WI38 (cell line): ENCODE data around the gene ACACA.

Experiments
- H3K4me3 ChIP-seq: 2 replicates; pipeline ENCODE4 v1.5.1; 2011; ENCODE audit warnings: low read depth, mild to moderate bottlenecking, control low read depth, low read length
- CTCF ChIP-seq: IDR thresholded peaks from 2 replicates; pipeline ENCODE4 v1.5.1; 2012; ENCODE audit warnings: low read depth, mild to moderate bottlenecking, control low read depth, low read length

Gene ACACA

GRCh38 chr17:37286430-37286829 lies 120.2 kb downstream of the ACACA start:
- H3K4me3 ChIP-seq = no peak overlapping the region
- TF ChIP-seq CTCF = no peak

DNA sequence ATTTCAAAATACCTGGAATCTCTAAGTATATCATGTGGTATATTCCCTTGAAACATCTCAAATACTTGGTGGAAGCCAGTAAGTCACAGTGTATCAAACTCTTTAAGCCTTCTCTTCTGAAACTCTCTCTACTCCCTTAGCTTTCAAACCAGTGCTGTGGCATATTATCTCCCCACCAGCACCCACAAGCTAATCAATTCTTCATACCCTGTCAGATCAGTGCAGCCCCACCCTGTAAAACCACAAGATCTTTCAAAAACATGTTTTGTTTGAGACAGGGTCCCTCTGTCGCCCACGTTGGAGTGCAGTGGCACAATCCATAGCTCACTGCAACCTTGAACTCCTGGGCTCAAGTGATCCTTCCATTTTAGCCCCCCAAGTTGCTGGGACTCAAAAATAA lies 122.4 kb downstream of the ACACA start:
- H3K4me3 ChIP-seq = no peak overlapping the region
- no peak for TF ChIP-seq CTCF

DNA sequence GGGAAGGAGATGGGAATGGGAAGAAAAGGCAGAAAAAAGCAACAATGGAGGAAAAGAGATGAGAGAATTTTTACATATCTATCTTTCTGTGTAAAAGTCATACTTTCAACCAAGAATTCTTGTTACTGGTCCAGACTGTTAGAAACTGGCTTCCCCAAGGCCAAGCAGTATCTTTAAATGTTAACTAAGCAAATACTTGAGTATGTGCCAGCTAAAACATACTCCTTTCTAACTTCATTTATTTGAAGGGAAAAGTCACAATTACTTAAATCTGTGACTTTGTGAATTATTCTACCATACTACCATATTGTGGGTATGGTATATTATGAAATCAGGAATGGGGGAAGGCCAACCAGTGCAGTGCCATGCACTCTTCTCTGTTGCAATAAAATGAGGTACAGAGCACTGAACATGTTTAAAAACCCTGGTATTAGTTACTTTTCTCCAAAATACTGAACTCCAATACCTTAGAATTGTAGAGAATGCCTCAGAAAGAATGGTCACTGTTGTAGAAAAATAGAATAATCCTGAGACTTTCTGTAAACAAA lies 123.1 kb downstream of the ACACA start:
- TF ChIP-seq CTCF = no peak
- H3K4me3 ChIP-seq = no peak overlapping the region

DNA sequence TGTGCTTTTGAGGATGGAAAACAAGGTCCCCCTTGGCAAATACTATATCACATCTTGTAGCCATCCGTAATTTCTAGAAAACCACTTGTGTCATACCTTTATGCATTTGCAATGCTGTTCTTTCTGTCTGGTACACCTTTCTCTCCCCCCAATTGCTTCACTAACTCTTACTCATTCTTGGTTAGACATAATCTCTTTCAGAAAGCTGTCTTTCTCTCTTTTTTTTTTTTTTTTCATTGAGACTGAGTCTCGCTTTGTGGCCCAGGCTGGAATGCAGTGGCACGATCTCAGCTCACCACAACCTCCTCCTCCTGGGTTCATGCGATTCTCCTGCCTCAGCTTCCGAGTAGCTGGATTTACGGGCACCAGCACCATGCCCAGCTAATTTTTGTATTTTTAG lies 125.8 kb downstream of the ACACA start:
- no peak overlapping the region for H3K4me3 ChIP-seq
- no peak for TF ChIP-seq CTCF

DNA sequence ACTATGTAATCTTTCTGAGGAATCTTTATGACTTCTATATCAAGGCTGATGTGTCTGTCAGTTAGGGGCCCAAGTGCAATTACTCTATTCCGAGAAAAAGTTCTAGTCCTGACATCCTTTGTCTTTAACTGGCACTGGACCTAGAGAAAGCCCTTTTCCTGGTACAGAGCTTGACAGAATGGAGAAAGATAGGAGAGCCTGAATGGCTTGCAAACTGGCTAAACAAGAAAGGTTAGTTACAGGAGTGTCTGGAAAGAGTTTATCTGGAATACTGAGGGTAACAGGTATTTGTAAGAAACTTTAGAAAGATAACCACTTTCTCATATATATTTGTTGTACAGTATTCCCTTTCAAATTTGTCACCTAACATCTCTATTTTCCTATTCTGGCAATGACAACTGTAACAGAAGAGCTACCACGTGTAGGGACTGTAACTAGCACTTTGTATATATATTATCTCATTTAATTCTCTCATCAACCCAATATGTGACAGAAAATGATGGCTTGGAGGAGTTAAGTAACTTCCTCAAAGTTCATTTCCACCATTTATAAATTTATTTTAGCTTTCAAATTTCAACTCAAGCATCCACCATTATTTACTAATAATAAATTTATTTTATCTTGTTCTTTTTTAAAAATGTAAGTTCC lies 128.3 kb downstream of the ACACA start:
- no peak overlapping the region for H3K4me3 ChIP-seq
- no peak for TF ChIP-seq CTCF

DNA sequence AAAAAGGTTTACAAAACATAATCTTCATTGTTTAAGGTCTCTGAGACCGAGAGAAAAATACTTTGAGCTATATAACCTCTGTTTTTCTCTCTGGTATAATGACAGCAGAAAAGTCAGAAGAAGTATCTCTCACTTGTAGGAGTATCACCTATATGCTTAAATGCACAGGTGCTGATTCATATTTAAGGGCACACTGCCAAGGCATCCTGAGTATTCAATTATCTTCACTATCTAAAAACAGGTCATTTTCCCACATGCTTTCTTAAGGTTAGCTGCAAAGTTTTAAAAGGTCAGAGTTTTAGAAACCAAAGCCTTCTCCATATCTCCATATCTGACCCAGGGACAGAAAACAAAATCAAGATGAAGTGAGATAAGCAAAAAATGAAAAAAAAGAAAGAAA lies 130.2 kb downstream of the ACACA start:
- H3K4me3 ChIP-seq = no peak overlapping the region
- TF ChIP-seq CTCF = no peak

DNA sequence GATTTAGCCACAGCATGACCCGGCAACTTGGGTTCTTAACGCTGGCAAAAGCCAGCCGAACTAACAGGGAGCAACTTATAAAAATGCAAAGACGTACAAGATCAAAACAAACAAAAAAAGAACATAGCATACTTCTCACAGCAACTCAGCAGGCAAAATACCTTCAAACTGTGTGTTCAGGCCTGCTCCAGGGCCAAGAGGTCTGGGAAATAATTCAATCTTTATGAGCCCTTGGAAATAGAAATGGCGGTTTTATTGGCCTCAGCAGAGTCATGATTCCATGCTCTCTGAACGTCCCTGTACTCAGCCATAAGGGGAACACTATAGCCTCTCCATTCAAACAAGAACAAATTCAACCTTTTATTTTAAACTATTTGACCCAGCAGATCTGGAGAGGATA lies 132.2 kb downstream of the ACACA start:
- H3K4me3 ChIP-seq = no peak overlapping the region
- no peak for TF ChIP-seq CTCF
